AML-193 (cell line): ENCODE data around the gene DCTN2.
"Not testable (repeated sequence)": the region's sequence is repeated elsewhere in the genome, so short reads cannot be mapped to it uniquely, and the experiment has no call there.

Source experiments
- DNase-seq, 2 experiments: peaks; one replicate each; lab custom pipeline; 2025; lab: John Stamatoyannopoulos, UW

The DCTN2 gene

GRCh38 chr12:57527184-57527583 lies 19.8 kb downstream of the DCTN2 start:
- DNase-seq: no peak

- no peak for DNase-seq
These were observed 20.4 kb downstream of the DCTN2 start for GRCh38 chr12:57526477-57527126.

DNA sequence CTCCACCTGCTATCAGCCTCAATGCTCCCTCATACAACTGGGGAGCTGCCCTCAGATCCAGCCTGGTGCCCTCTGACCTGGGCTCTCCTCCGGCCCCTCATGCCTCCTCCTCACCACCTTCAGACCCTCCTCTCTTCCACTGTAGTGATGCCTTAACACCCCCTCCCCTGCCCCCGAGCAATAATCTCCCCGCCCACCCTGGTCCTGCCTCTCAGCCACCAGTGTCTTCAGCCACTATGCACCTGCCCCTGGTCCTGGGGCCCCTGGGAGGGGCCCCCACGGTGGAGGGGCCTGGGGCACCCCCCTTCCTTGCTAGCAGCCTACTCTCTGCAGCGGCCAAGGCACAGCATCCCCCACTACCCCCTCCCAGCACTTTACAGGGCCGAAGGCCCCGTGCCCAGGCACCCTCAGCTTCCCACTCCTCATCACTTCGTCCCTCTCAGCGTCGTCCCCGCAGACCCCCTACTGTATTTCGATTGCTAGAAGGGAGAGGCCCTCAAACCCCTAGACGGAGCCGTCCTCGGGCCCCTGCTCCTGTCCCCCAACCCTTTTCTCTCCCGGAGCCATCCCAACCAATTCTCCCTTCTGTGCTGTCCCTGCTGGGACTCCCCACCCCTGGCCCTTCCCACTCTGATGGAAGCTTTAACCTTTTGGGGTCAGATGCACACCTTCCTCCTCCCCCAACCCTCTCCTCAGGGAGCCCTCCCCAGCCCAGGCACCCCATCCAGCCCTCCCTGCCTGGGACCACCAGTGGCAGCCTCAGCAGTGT lies 21.2 kb downstream of the DCTN2 start:
- DNase-seq: no peak

DNA sequence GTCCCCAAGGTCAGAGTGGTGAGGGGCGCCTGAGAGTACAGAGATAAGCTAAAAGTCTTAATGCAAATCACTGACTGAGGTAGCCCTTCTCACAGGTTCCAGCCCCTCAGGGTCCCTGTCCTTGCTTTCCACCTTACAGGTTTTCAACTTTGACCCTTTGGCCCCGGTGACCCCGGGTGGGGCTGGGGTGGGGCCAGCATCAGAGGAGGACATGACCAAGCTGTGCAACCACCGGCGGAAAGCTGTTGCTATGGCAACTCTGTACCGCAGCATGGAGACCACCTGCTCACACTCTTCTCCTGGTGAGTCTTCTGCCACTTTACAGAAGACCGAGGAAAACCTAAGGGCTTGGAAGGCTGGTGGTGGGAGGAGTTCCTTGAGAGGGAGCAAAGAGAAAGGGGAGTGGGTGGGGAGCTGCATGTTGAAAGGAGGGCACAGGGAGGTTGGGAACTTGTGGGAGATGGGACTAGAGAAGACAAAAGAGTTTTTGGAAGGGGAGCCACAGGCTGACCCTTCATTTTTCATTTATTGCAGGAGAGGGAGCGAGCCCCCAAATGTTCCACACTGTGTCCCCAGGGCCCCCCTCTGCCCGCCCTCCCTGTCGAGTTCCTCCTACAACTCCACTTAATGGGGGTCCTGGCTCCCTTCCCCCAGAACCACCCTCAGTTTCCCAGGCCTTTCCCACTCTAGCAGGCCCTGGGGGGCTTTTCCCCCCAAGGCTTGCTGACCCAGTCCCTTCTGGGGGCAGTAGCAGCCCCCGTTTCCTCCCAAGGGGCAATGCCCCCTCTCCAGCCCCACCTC lies 22.0 kb downstream of the DCTN2 start:
- DNase-seq: no peak

- DNase-seq: no peak
These were observed 23.0 kb downstream of the DCTN2 start for GRCh38 chr12:57523706-57524614.

DNA sequence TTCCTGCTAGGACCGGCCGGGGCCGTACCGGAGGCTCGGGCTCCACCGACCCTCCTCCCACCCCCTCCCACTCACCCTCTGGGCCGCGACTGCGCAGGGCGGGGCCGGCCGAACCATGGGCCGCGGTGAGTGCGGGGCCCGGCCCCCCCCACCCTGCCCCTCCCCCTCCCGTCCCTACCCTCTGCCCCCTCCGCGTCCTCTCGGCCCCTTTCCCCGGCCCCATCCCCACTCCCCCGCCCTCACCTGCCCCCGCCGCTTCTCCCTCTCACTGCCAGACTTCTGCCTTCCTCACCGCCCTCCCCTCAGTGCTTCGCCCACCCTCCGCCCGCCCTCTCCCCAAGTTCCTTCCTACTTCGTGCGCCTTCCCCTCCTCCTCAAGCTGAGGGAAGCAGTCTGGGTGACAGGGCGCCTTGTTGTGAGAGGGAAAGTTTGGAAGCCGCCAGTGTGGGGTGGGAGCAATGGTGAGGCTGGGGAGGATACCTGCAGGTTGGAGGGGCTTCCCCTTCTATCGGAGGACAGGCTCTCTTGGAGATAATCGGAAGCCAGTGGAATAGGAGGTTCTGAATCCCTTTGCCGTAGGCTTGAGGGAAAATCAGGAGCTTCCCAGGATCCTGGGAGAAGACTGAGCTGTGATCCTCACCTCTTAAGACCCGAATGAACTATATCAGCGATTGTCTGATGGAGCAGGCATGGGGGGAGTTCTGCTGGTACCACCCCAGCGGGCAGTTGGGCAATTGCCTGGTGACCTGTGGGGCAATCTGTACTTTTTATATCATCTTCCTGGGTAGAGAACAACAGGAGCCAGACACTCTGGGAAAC lies 23.9 kb downstream of the DCTN2 start:
- DNase-seq: peak; percentile 57 to 66

DNA sequence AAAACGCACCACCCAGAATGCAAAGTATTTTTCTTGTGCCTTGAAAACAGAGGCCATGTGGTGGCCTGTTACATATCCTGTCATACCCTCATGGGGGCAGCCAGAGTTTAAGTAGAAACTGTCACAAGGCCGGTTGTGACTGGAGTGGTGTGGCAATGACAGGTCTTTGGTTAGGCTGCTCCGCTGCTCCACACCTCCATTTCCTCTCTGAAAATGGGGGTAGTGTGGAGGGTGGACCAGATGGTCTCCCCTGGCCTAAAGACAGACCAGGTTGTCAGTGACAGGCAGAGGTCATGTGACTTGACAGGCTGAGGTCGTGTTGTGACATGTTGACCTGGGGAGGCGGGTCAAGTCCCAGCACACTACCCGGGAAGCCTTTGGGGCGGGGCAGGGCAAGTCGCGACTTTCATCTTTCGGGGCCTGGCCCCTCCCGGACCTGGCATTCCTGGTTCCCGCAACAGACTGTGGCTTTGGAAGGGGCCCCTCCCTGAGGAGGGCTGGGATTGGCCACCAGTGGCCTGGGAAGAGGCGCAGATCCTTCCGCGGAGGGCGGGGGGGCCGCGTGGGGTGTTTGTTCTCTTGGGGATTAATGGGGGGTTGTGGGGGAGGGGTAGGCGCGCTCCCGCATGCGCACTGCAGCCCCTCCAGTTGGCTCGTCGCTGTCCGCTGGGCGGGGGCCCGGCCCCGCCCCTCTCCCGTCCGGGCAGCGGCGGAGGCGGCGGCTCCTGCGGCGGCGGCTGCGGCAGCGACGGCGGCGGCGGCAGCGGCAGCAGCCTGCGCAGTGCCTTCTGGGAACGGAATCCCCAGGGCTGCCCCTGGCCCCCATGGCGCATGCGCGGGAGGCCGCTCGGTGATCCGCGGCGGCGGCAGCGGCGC lies 24.7 kb downstream of the DCTN2 start, which contains the start of gene MBD6:
TSS of gene MBD6 (plus strand) at position 814 of the 876 bp plus-strand sequence. CDS start 1,480 bp downstream, outside the sequence.
- peak; percentile 74 to 83 for DNase-seq

GRCh38 chr12:57521525-57522010 lies 25.4 kb downstream of the DCTN2 start:
- DNase-seq: no peak

- peak; percentile 94 to 95 for DNase-seq
These were observed 26.8 kb downstream of the DCTN2 start, which contains the start of gene DDIT3 for GRCh38 chr12:57520053-57520818. TSS of gene DDIT3 (minus strand) at chr12:57520514. CDS start at chr12:57517406, 3,108 bp downstream.

- no peak for DNase-seq
These were observed 27.3 kb downstream of the DCTN2 start for GRCh38 chr12:57519796-57520052.

DNA sequence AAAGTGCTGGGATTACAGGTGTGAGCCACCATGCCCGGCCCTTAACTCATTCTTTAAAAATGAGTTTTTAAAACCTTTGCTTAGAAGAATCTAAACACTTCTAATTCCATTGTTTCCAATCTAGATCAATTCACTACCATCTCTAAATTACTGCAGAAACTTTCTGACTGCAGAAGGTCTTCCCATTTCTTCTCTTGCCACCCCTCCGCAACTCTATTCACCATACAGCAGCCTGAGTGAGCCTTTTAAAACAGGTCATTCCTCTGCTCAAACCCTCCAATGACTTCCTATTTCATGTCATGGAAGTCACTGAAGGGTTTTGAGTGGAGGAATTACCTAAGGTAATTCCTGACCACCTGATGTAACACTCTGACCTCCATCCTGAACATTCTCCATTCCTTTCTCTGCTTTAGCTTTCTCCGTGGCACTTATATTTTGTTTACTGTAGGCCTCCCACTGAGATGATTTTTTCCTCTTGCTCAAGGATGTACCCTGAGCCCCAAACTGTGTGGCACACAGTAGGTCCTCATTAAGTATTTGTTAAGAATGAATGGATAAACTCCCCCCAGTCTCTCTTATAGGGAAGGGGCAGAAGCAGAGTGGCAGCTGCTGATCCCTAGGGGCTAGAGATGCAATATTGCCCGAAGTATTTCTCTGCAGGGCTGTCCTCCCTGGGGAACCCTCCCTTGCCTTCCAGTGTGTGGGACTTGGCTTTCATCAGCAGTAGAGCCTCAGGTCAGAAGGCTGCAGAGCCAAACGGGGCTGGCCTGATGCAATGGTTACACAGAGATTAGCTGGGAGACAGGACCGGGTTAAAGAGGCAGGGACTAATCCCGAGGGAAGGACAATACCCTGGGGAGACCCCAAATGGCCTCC lies 27.8 kb downstream of the DCTN2 start:
- no peak for DNase-seq

DNA sequence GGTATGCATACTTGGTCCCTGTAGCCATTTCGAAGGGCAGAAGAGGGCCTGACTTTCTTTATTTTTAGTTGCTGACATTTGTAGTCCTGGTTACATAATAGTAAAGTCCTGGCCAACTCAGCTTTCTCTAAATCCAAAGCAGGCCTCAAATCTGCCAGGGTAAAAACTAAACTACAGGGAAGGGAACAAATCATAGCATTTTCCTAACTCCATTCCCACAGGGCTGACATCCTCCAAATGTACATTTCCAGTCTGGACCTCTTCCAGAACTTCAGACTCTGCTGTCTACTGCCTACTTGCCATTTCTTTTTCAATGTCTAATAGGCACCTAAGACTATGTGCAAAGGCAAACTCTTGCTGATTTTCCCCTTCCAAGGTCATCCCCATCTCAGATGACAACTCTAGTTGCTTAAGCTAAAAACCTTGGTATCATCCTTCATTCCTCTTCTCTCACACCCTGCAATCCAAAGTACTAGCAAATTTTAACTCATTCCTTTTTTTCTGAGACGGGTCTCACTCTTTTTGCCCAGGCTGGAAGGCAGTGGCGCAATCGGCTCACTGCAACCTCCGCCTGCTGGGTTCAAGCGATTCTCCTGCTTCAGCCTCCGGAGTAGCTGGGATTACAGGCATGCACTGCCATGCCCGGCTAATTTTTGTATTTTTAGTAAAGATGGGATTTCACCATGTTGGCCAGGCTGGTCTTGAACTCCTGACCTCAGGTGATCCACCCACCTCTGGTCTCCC lies 28.6 kb downstream of the DCTN2 start:
- DNase-seq: no peak

DNA sequence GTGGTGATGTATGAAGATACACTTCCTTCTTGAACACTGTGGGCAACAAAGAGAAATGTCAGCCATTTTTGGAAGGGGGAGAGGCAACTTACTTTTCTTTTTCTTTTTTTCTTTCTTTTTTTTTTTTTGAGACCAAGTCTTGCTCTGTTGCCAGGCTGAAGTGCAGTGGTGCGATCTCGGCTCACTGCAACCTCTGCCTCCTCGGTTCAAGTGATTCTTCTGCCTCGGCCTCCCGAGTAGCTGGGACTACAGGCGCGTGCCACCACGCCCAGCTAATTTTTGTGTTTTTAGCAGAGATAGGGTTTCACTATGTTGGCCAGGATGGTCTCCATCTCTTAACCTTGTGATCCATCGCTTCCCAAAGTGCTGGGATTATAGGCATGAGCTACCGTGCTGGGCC lies 29.3 kb downstream of the DCTN2 start:
- not testable (repeated sequence) for DNase-seq

GRCh38 chr12:57517187-57517586 lies 29.8 kb downstream of the DCTN2 start:
- DNase-seq: no peak

- no peak for DNase-seq
These were observed 30.3 kb downstream of the DCTN2 start for GRCh38 chr12:57516617-57517153.

DNA sequence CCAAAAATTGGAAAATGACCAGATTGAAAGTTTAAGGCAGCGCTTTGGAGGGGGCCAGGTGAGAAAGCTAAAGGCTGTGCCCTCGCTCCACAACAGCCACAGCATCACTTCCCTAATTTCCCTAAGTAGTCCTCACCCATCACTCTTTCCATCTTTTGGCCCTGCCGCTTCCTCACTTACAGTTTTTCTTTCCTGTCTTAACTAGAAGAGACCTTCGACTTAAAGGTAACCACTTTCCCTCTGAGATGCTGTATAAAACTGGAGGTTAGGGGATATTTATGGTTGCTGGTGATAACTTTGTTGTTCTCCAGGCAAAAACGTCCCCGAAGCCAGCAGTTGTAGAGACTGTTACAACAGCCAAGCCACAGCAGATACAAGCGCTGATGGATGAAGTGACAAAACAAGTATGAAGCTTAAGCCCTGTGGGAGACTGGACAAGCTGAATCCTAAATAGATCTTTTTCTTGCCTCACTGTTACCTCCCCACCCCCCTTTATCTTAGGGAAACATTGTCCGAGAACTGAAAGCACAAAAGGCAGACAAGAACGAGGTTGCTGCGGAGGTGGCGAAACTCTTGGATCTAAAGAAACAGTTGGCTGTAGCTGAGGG lies 31.0 kb downstream of the DCTN2 start:
- DNase-seq: no peak
